Hematopoietic multipotent progenitor cell treated with erythropoietin and hydrocortisone succinate and interleukin-3 and kit ligand, for 17 days (in vitro differentiated cells): ENCODE results near the gene SURF1.

ENCODE experiments used
- DNase-seq: peaks from one replicate; pipeline ENCODE4 v3.0.0-alpha.2; 2015; ENCODE audit warnings: low spot score

SURF1 gene

GRCh38 chr9:133361507-133362092 lies 5.3 kb upstream of the SURF1 start:
- no peak for DNase-seq

DNA sequence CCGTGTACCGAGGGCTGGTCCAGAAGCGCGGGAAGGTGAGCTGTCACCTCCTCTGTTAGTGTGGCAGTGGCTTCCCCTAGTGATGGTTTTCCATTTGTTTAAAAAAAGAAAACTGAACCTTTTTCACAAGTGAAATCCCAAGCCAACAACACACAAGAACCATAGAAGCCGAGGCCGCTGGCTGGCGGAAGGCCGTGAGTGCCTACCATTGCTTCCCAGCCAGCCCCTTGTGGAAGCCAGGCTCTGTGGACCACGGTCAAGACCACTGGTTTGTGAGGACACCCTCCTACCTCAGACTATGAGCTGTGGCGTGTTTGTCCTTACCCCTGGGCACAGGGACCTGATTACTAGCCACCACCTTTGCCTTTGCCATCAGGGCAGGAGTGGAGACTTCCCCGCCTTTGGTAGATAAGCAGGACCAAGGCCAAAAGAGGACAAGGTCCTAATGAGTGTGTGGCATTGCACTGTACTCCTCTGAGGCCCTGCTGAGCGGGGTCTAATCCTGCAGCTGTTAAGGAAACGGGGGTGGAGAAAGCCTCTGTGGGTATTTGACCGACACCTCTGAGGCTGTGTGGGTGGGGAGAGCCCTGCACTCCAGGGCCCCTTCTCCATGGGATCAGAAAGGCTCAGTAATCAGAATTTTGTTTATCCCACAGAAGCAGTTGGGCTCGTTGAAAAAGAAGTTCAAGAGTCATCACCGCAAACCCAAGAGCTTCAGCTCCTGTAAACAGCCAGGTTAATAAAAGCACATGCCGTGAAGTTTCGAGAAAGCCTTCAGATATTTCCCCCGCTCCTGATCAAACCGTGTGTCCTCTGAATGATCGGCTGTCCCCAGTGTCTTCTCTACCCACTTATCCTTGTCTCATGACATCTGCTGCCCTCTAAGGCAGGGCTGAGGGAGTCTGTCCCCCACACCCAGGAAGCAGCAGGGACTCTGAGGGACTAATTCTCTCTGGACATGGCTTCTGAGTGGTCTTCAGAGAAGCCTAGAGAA lies 4.4 kb upstream of the SURF1 start:
- peak; percentile 39 for DNase-seq

GRCh38 chr9:133359399-133360175 lies 3.3 kb upstream of the SURF1 start:
- peak; percentile 53 for DNase-seq

GRCh38 chr9:133357656-133358055 lies 1.4 kb upstream of the SURF1 start:
- no peak for DNase-seq

DNA sequence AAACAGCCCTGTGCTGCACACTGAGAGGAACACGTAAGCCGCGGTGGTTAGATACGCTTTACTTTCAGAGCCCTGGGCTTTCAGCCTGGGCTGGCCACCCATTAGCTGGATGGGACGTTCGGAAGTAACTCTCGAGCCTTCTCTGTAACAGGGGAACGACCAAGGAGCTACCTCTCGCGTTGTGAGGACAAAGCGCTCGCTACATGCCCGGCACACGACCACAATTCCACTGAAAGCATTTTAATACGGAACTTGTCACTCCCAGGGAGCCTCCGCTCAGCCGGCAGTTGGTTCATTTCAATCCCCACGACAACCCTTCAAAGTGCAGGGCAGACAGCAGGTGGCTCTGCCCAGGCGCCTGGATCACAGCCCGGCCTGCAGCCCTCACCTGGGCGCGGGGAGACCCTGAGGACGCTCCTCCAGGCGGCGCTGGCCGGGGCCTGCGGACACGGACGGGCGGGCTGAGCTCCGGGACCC lies 368 bp downstream of the SURF1 start:
- DNase-seq, result no peak

- no peak for DNase-seq
Observed at GRCh38 chr9:133354766-133355165, 1.5 kb downstream of the SURF1 start.

- DNase-seq, result no peak
Observed at GRCh38 chr9:133353548-133353947, 2.7 kb downstream of the SURF1 start.

DNA sequence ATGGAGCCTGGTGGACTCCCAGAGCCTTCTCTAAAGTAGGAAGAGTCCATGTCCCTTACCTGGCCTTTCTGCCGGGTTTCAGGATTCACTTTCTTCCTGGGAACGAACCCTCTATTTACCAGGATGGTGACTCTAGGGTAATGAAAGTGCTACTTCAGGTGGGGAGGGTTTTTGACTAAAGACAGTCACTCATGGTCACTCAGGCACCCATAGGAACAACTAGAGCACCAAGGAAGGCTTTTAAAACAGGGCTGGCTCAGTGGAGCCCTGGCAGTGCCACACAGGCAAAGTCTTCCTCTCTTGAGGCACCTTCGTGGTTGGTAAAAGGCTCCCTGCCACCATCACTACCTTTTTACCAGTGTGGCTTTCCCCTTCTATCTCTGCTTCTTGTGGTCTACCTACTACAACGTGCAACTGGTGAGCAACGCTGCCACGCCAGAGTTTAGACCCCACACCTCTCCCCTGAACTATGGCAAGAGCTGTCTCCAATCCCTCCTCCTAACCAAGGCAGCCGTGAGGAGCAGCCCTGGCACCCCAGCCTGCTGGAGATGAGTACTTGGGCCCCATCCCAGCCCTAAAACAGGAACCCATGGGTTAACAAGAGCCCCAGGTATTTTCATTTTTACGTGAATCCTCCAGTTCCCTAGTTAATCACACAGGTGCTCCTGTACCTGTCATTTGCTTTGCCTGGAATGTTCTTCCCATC lies 3.5 kb downstream of the SURF1 start:
- no peak for DNase-seq

DNA sequence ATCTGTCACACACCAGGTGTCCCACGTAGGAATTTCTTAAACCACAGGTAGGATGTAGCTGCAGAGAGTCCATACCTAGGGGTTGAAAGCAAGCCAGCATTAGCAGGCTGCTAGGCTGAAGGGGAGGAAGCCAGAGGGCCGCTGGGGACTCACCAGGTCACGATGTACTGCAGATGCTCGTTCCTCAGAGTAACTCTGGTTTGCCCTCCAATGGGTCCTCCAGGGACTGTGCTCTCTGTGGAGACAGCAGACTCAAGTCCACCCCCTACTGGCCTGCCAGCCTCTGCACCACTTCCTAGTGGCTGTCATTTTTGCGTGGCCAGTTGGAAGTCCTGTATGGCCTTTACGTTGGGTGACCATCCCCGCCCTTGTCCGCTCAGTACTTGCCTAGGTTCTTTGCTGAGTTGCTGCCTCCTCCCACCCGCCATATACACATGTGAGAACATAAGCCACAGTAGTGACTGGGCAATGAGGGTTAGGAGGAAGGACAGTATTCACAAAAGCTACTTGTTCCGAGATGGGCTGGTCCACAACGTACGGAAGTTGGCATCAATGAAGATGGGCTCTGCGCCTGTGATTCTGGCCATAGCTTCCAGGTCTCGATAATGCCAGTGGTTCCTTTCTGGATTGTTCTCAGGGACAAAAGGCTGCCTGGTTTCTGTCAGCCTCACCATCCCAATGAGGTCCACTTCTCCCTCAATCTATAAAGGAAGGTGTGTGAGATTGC lies 4.2 kb downstream of the SURF1 start:
- peak; percentile 31 for DNase-seq

DNA sequence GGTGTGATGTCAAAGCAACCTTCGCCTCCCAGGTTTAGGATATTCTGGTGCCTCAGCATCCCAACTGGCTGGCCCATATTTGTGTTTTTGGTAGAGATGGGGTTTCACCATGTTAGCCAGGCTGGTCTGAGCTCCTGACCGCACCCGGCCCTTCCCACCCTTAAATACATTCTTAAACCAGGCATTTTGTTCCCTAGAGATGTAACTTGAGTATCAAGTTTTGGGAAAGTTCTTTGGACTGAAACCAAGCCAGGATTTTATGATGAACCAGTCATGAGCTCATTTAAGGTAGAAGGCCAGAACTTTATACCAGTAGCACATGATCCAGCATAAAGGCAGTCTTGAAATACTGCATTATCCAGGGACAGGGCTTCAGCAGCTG lies 4.8 kb downstream of the SURF1 start:
- DNase-seq, result no peak

DNA sequence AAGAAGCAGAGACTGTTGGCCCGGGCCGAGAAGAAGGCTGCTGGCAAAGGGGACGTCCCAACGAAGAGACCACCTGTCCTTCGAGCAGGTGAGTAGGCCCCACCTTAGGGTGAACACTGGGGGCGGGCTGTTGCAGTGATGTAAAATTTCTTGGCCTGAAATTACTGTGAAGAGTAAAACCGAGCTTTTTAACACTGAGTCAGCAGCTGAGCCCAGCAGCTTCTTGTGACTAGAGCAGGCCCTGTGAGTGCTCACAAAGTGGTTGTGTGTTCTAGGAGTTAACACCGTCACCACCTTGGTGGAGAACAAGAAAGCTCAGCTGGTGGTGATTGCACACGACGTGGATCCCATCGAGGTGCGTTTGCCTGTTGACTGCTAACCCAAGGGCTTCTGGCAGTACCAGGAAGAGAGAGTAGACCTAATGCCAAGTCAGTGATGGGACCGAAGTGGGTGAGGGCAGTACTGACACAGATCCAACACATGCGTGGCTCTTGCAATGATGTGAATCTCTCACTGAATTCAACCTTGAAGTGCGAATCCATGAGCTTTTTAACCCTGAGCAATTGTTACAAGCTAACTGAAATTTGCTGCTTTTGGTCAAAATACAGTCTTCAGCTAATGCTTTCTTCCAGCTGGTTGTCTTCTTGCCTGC lies 6.2 kb downstream of the SURF1 start:
- DNase-seq, result no peak

DNA sequence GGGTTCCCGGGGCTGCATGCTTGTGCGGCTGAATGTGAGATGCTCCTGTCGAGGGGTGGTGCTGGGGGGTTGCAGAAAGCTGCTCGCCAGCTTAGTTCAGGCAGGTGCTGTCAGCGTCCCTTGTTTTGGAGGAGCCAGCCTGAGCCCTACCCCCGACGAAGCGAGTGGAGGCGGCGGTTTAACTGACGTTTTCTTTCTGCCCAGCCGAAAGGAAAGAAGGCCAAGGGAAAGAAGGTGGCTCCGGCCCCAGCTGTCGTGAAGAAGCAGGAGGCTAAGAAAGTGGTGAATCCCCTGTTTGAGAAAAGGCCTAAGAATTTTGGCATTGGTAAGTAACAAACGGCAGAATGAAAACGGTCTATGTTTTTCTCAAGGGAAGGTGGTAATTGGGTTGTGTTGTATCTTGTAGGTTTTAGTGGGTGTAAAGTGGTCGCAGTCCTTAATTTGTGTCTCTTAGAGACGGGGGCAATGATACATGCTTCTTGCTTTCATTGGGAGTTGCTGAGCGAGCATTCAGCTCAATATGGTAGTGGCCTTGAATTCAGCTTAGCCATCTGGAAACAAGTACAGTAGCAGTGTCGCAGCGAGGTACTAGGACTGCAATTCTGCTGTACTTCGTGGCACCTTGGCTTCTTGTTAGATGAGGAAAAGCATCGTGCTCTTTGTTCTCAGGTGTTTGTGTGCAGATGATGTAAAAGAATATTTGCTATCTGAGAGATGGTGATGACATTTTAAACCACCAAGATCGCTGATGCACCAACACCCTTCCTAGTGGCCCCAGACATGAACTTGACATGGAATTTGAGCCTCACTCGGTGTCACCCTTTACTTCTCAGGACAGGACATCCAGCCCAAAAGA lies 7.3 kb downstream of the SURF1 start:
- no peak for DNase-seq

GRCh38 chr9:133347985-133348717 lies 8.1 kb downstream of the SURF1 start, which contains the start of the genes MED22 and RPL7A:
TSS of gene MED22 (minus strand) at chr9:133348131. CDS start at chr9:133346662, 1,469 bp downstream.
TSS of gene RPL7A (plus strand) at chr9:133348218. CDS start at chr9:133348244, 26 bp downstream.
- peak; percentile 97 for DNase-seq

DNA sequence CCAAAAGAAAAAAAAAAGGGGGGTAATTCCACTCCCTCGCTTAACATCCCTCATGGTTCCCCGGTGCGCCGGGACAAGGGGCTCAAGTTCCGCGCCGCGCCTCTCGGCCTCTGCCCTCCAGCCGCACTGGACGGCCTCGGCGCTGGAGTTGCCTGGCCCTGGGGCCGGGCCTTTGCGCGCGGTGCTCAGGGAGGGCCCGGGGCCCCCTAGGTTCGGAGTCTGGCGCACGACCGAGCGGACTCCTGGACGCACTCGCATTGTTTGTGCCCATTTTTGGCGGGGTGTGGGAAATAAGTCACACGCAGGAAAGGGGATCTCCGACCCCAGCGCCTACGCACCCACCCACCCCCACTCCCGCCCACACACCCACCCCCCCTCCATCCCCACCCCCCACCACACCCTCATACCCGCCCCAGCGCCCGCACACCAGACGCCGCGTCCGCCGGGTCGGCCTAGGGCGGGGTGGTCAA lies 8.7 kb downstream of the SURF1 start:
- DNase-seq, result no peak

DNA sequence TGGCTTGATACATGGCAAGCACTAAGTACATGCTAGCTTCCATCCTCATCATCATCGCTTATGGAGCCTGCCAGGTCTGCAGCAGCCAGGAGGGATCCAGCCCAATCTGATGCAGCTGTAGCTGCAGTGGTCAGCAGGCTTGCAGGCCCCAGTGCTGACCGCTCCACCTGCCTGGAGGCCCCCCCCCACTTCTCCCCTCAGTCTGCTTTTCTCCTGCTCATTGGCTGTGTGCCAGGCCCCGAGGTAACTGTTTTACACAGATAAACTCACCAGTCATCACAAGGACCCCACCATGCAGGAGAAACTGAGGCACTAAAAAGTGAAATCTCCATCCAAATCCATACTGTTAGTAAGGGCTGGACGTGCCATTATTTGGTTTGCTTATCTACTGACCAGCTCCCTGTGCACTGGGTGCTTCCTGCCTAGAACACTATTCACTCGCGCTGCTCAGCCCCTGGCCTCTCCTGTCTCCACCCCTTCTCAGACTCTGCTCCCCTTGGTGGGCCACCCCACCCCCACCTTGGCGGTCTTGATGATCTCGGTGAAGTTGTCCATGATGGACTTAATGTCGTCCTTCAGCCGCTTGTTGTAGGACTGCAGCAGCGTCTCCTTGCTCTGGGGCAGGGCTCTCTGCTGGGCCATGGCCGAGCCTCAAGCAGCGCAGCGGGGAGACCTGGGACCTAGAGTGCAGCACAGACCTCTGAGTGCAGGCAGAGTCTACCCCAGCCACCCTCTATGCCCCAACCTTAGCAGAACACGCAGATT lies 10.1 kb downstream of the SURF1 start:
- no peak for DNase-seq

GRCh38 chr9:133345596-133345995 lies 10.7 kb downstream of the SURF1 start:
- no peak for DNase-seq

DNA sequence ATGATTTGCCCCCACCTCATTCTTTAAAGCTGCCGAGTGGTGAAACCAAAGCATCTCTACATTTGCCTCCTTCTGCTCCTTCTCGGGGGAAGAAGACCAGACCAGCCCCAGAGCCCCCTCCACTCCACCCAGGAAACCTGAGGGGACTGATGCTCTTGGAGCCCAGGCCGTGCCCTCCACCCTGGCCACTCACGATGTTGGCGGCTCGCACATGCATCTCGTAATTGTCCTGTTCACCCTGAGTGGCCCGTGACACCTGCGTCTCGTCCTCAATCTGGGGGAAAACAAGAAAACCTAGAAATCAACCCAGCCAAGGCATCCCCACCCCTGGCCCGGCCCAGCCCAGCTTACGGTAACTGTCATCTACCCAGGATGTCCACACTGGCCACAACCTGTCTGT lies 11.3 kb downstream of the SURF1 start:
- no peak for DNase-seq

- DNase-seq, result no peak
Observed at GRCh38 chr9:133344071-133344470, 12.2 kb downstream of the SURF1 start.
